Transverse colon (tissue), 4 donors: ENCODE measurements around the gene RHOU.

ENCODE experiments used
- POLR2AphosphoS5 ChIP-seq, 3 donors: sonication (generic); formaldehyde crosslinking; IDR thresholded peaks; one replicate each; pipeline ENCODE4 v1.6.1; 2016; ENCODE audit warnings: antibody characterized with exemption in 3 of 3
- TF ChIP-seq, protein P1 (sequence below), 5 experiments: fragments of 200-600 bp in 3 of 5; fragments of 450-650 bp in 2 of 5; sonication (generic) in 3 of 5; IDR thresholded peaks; 1 replicate in 2 of 5; 2 replicates in 3 of 5; pipeline ENCODE4 v1.5.1; 2016 to 2017; ENCODE audit warnings: antibody characterized with exemption in 5 of 5, inconsistent platforms in 3 of 5, mild to moderate bottlenecking in 2 of 5, moderate library complexity in 1 of 5

DNA sequence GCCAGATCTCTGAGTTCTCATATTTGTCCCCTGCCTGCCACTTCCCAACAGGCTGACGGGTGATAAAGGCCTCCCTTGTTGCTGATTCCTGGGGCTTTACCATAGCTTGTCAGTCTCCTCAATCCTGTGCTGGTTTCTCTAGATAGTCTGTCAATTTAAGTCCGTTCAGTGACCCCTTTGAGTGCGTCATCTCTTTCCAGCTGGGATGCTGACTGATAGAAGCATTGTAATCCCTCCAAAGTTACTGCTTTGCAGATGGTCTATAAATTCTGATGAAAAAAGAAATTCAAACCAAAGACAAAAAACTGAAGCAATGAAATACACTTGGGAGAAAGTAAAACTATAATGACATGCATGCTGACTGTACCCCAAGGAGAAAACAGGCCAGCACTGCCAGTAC, 28.3 kb downstream of the RHOU start:
- TF ChIP-seq, protein P1, sequence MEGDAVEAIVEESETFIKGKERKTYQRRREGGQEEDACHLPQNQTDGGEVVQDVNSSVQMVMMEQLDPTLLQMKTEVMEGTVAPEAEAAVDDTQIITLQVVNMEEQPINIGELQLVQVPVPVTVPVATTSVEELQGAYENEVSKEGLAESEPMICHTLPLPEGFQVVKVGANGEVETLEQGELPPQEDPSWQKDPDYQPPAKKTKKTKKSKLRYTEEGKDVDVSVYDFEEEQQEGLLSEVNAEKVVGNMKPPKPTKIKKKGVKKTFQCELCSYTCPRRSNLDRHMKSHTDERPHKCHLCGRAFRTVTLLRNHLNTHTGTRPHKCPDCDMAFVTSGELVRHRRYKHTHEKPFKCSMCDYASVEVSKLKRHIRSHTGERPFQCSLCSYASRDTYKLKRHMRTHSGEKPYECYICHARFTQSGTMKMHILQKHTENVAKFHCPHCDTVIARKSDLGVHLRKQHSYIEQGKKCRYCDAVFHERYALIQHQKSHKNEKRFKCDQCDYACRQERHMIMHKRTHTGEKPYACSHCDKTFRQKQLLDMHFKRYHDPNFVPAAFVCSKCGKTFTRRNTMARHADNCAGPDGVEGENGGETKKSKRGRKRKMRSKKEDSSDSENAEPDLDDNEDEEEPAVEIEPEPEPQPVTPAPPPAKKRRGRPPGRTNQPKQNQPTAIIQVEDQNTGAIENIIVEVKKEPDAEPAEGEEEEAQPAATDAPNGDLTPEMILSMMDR (IDR thresholded peaks at IDR 0.05), result no peak
- TF ChIP-seq POLR2AphosphoS5 (IDR thresholded peaks at IDR 0.05), result no peak
